OCI-LY7 (cell line): ENCODE data around the gene TP53BP1. TPM values are rescaled to one million over a fixed set of nuclear protein-coding genes. Genes with fewer than 3 reads are reported as not detected.

ENCODE experiments used
- BruUV-seq: library from RNA; stranded (reverse); fragments of 400-500 nt; replicated peaks from 2 replicates; lab custom pipeline; 2021; lab: Mats Ljungman, UMichigan
- CTCF ChIA-PET: fragments of 300-600 bp; sonication (Branson Sonifier 250); formaldehyde crosslinking; loops from one replicate; lab custom pipeline; 2022; ENCODE audit warnings: antibody characterized with exemption; ENCODE audit not compliant: unreplicated experiment; lab: Charles Lee
- POLR2A ChIA-PET: fragments of 300-600 bp; sonication (Branson Sonifier 250); formaldehyde crosslinking; loops from one replicate; lab custom pipeline; 2022; ENCODE audit warnings: antibody characterized with exemption; lab: Charles Lee
- DNase-seq: peaks from one replicate; pipeline ENCODE4 v3.0.0-alpha.2; 2015; ENCODE audit warnings: low spot score
- H2AFZ ChIP-seq: fragments of 200-600 bp; sonication (generic), shearing (Covaris generic); 2 replicates; pipeline ENCODE4 v1.6.1; 2014; ENCODE audit warnings: mild to moderate bottlenecking, antibody characterized with exemption, low read length, moderate library complexity
- H3K27ac ChIP-seq: fragments of 200-600 bp; sonication (generic); 2 replicates; pipeline ENCODE4 v1.5.1; 2014; ENCODE audit warnings: mixed run types, low read depth, mild to moderate bottlenecking, moderate library complexity, low read length, inconsistent platforms; ENCODE audit not compliant: poor library complexity, severe bottlenecking
- H3K36me3 ChIP-seq: fragments of 200-600 bp; sonication (generic); 2 replicates; pipeline ENCODE4 v1.6.1; 2014; ENCODE audit warnings: mild to moderate bottlenecking, antibody characterized with exemption, low read length, moderate library complexity, mixed read lengths; ENCODE audit not compliant: insufficient read depth
- H3K4me1 ChIP-seq: fragments of 200-600 bp; sonication (generic); 2 replicates; pipeline ENCODE4 v1.5.1; 2014; ENCODE audit warnings: mild to moderate bottlenecking, low read length; ENCODE audit not compliant: insufficient read depth, poor library complexity, severe bottlenecking
- H3K4me2 ChIP-seq: fragments of 200-600 bp; sonication (generic); 2 replicates; pipeline ENCODE4 v1.6.1; 2014; ENCODE audit warnings: mild to moderate bottlenecking, low read length
- H3K4me3 ChIP-seq: fragments of 200-600 bp; sonication (generic); 2 replicates; pipeline ENCODE4 v1.5.1; 2014; ENCODE audit warnings: mild to moderate bottlenecking, low read depth, low read length; ENCODE audit not compliant: poor library complexity, severe bottlenecking
- H3K79me2 ChIP-seq: fragments of 200-600 bp; sonication (generic); 2 replicates; pipeline ENCODE4 v1.6.1; 2016; ENCODE audit warnings: low read depth, mild to moderate bottlenecking, low read length, moderate library complexity, mixed read lengths; ENCODE audit not compliant: insufficient read depth
- H3K9me2 ChIP-seq: fragments of 200-600 bp; sonication (generic); 2 replicates; pipeline ENCODE4 v1.6.1; 2016; ENCODE audit warnings: mild to moderate bottlenecking, low read length, mixed read lengths; ENCODE audit not compliant: insufficient read depth
- H3K9me3 ChIP-seq: fragments of 200-600 bp; sonication (generic); 2 replicates; pipeline ENCODE4 v1.6.1; 2014; ENCODE audit warnings: mild to moderate bottlenecking, mixed run types, low read length, mixed read lengths
- H4K20me1 ChIP-seq: fragments of 200-600 bp; sonication (generic); 2 replicates; pipeline ENCODE4 v1.6.1; 2014; ENCODE audit warnings: mild to moderate bottlenecking, antibody characterized with exemption, low read length, moderate library complexity, mixed read lengths; ENCODE audit not compliant: insufficient read depth
- EZH2phosphoT487 ChIP-seq: fragments of 200-600 bp; sonication (generic); IDR thresholded peaks from 2 replicates; pipeline ENCODE4 v1.6.1; 2018; ENCODE audit warnings: low read depth, borderline replicate concordance, mild to moderate bottlenecking, mixed run types, antibody characterized with exemption, low read length, moderate library complexity, mixed read lengths
- intact Hi-C: fragments of 100-400 bp; cut with micrococcal nuclease; formaldehyde crosslinking; loops from one replicate; pipeline ENCODE4 v1.10.0; 2022; ENCODE audit not compliant: unreplicated experiment
- total RNA-seq, 2 experiments: library from RNA; depleted of rRNA in 1 of 2; stranded (reverse); fragments of >200 nt in 1 of 2; shearing (Covaris generic) in 1 of 2; gene quantifications; 2 replicates each; pipeline ENCODE4 v1.2.3, GENCODE V29; 2014 to 2022
- TF ChIP-seq, protein P1 (sequence below): fragments of 200-600 bp; sonication (generic); conservative IDR thresholded peaks from 2 replicates; pipeline ENCODE4 v1.5.1; 2014; ENCODE audit warnings: mild to moderate bottlenecking, antibody characterized with exemption, low read length, moderate library complexity, mixed read lengths

The TP53BP1 gene
- total RNA-seq, 2 experiments from 2014 or later: 51.8 to 69.3 TPM

DNA sequence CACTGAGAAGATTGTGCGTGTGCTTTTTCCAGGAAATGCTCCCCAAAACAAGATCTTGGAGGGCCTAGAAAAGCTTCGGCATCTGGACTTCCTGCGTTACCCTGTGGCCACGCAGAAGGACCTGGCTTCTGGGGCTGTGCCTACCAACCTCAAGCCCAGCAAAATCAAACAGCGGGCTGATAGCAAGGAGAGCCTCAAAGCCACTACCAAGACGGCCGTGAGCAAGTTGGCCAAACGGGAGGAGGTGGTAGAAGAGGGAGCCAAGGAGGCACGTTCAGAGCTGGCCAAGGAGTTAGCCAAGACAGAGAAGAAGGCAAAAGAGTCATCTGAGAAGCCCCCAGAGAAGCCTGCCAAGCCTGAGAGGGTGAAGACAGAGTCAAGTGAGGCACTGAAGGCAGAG is 29.3 kb upstream of the TP53BP1 start:
- Histone ChIP-seq H3K9me2 (no peaks in the 10 kb centered on the region), H3K27ac (no peak overlapping the region), H3K4me3 (no peak overlapping the region), H2AFZ (no peak overlapping the region), H3K4me1 (peaks cover 33% of the 10 kb centered on the region), H3K36me3 (peaks cover 5% of the 10 kb centered on the region; the same call in 1 of the 2 replicates), H3K9me3 (no peaks in the 10 kb centered on the region), H4K20me1 (no peaks in the 10 kb centered on the region), H3K79me2 (no peaks in the 10 kb centered on the region), H3K4me2 (no peak overlapping the region)
- no TSS peak for BruUV-seq
- intact Hi-C loops: no loop called here
- ChIA-PET POLR2A (interaction anchor here (0.9 to 1.1 kb wide), 2 partner anchors 11 to 249 kb away, joined by 4 read pairs; no protein-coding TSS in a partner anchor), CTCF (no interaction called here)
- no peak for DNase-seq
- TF ChIP-seq, protein P1, sequence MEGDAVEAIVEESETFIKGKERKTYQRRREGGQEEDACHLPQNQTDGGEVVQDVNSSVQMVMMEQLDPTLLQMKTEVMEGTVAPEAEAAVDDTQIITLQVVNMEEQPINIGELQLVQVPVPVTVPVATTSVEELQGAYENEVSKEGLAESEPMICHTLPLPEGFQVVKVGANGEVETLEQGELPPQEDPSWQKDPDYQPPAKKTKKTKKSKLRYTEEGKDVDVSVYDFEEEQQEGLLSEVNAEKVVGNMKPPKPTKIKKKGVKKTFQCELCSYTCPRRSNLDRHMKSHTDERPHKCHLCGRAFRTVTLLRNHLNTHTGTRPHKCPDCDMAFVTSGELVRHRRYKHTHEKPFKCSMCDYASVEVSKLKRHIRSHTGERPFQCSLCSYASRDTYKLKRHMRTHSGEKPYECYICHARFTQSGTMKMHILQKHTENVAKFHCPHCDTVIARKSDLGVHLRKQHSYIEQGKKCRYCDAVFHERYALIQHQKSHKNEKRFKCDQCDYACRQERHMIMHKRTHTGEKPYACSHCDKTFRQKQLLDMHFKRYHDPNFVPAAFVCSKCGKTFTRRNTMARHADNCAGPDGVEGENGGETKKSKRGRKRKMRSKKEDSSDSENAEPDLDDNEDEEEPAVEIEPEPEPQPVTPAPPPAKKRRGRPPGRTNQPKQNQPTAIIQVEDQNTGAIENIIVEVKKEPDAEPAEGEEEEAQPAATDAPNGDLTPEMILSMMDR: no peak
- TF ChIP-seq EZH2phosphoT487: no peak

DNA sequence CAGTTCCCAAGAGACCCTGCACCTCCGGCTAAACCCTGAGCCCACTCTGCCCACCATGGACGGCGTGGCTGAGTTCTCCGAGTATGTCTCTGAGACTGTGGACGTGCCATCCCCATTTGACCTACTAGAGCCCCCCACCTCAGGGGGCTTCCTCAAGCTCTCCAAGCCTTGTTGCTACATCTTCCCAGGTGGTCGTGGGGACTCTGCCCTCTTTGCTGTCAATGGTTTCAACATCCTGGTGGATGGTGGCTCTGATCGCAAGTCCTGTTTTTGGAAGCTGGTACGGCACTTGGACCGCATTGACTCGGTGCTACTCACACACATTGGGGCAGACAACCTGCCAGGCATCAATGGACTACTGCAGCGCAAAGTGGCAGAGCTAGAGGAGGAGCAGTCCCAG is 28.5 kb upstream of the TP53BP1 start:
- TF ChIP-seq, protein P1: no peak
- TF ChIP-seq EZH2phosphoT487: no peak
- Histone ChIP-seq H3K9me3 (no peaks in the 10 kb centered on the region), H3K4me3 (no peak overlapping the region), H3K27ac (no peak overlapping the region), H3K36me3 (peaks cover 5% of the 10 kb centered on the region; the same call in 1 of the 2 replicates), H2AFZ (no peak overlapping the region), H3K4me1 (peaks cover 41% of the 10 kb centered on the region), H4K20me1 (no peaks in the 10 kb centered on the region), H3K79me2 (no peaks in the 10 kb centered on the region), H3K9me2 (no peaks in the 10 kb centered on the region), H3K4me2 (no peak overlapping the region)
- DNase-seq: no peak
- ChIA-PET POLR2A (no interaction called here), CTCF (no interaction called here)
- BruUV-seq: no TSS peak
- intact Hi-C loops: no loop called here

DNA sequence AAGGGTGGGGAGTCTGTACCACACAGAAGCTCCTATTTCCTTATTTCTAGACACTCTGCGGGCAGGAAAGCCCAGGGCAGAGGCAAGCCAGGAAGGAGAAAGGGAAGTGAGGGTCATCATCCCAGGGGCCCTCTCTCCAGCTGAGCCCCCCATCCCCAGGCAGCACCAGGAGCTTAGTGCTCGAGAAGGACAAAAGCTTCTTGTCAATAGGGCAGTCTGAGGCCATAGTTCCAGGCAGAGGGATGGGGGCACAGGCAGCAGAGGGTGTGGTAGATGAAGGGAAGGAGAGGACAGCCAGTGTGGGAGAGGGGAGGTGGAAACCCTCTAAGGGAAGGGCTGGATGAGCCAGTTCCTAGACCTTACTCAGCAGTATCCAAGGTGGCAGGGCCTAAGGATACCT is 27.2 kb upstream of the TP53BP1 start:
- no peaks in the 10 kb centered on the region for H3K79me2 ChIP-seq
- ChIA-PET POLR2A (no interaction called here), CTCF (no interaction called here)
- no peak for DNase-seq
- no peak for TF ChIP-seq EZH2phosphoT487
- TF ChIP-seq, protein P1: no peak
- H3K4me3 ChIP-seq: no peak overlapping the region
- BruUV-seq: no TSS peak
- intact Hi-C loops: no loop called here
- peaks cover 46% of the 10 kb centered on the region for H3K4me1 ChIP-seq
- no peak overlapping the region for H2AFZ ChIP-seq
- no peak overlapping the region for H3K27ac ChIP-seq
- H4K20me1 ChIP-seq: no peaks in the 10 kb centered on the region
- H3K9me2 ChIP-seq: no peaks in the 10 kb centered on the region
- peaks cover 5% of the 10 kb centered on the region; the same call in 1 of the 2 replicates for H3K36me3 ChIP-seq
- no peaks in the 10 kb centered on the region for H3K9me3 ChIP-seq
- no peak overlapping the region for H3K4me2 ChIP-seq
